Fibroblast of skin of left quadriceps (primary cell): ENCODE measurements around the gene ING3.
"Not testable (repeated sequence)": the region's sequence is repeated elsewhere in the genome, so short reads cannot be mapped to it uniquely, and the experiment has no call there.

Experiments used
- DNase-seq, 2 experiments: peaks; one replicate each; pipeline ENCODE4 v3.0.0-alpha.2; 2013; ENCODE audit warnings: low read depth in 2 of 2

Gene ING3

GRCh38 chr7:120949998-120950538 lies 509 bp upstream of the ING3 start:
- no peak for DNase-seq

- no peak for DNase-seq
Measured at GRCh38 chr7:120951309-120951699, 727 bp downstream of the ING3 start.

- DNase-seq, result no peak
Measured at GRCh38 chr7:120951826-120952225, 1.2 kb downstream of the ING3 start.

- no peak for DNase-seq
Measured at GRCh38 chr7:120955577-120956149, 5.1 kb downstream of the ING3 start.

- no peak for DNase-seq
Measured at GRCh38 chr7:120959929-120960484, 9.4 kb downstream of the ING3 start.

GRCh38 chr7:120960714-120961113 lies 10.1 kb downstream of the ING3 start:
- DNase-seq, result no peak

GRCh38 chr7:120961638-120962173 lies 11.1 kb downstream of the ING3 start:
- DNase-seq, result no peak

GRCh38 chr7:120964088-120964487 lies 13.5 kb downstream of the ING3 start:
- no peak for DNase-seq

GRCh38 chr7:120966961-120967360 lies 16.4 kb downstream of the ING3 start:
- DNase-seq, result no peak

GRCh38 chr7:120973849-120974248 lies 23.3 kb downstream of the ING3 start:
- DNase-seq, result no peak

GRCh38 chr7:120979765-120980499 lies 29.4 kb downstream of the ING3 start:
- no peak for DNase-seq

GRCh38 chr7:120981117-120981516 lies 30.5 kb downstream of the ING3 start:
- DNase-seq, result no peak

GRCh38 chr7:120981888-120982615 lies 31.5 kb downstream of the ING3 start:
- DNase-seq, result peak in 1 of 2 experiments; percentile 39

GRCh38 chr7:120983592-120983991 lies 33.0 kb downstream of the ING3 start:
- DNase-seq, result not testable (repeated sequence)

- DNase-seq, result no peak
Measured at GRCh38 chr7:120984406-120984805, 33.8 kb downstream of the ING3 start.

- no peak for DNase-seq
Measured at GRCh38 chr7:120985130-120985758, 34.7 kb downstream of the ING3 start.

GRCh38 chr7:120985839-120986238 lies 35.3 kb downstream of the ING3 start:
- no peak for DNase-seq

- DNase-seq, result no peak
Measured at GRCh38 chr7:120986650-120987049, 36.1 kb downstream of the ING3 start.

- DNase-seq, result no peak
Measured at GRCh38 chr7:120987280-120987679, 36.7 kb downstream of the ING3 start.

GRCh38 chr7:120987683-120988590 lies 37.4 kb downstream of the ING3 start:
- peak; percentile 85 to 88 for DNase-seq
